H1 (cell line): ENCODE measurements around the gene RFX3. TPM values are rescaled to one million over a fixed set of nuclear protein-coding genes. Genes with fewer than 3 reads are reported as not detected.

Source experiments
- KDM4A ChIP-seq: IDR thresholded peaks from one replicate; pipeline ENCODE4 v1.7.1; 2012; ENCODE audit warnings: low read depth, mild to moderate bottlenecking, moderate library complexity, low read length, inconsistent platforms; ENCODE audit not compliant: severe bottlenecking
- POLR2A ChIP-seq, 2 experiments: IDR thresholded peaks; 1 replicate in 1 of 2; 2 replicates in 1 of 2; pipeline ENCODE4 v1.6.1; 2011; ENCODE audit warnings: low read depth in 2 of 2, low read length in 2 of 2, mild to moderate bottlenecking in 2 of 2; ENCODE audit errors: control extremely low read depth in 1 of 2
- polyA plus RNA-seq, 7 experiments: library from polyadenylated mRNA; depleted of rRNA in 3 of 7; stranded (reverse) in 5 of 7; unstranded in 2 of 7; fragments of >200 nt in 5 of 7; fragments of 200-250 nt in 2 of 7; gene quantifications; 1 replicate in 5 of 7; 2 replicates in 1 of 7; 4 replicates in 1 of 7; pipeline versions ENCODE4 v1.2.1 to v1.2.3, GENCODE V29; 2011 to 2013; ENCODE audit warnings: missing spikeins in 2 of 7, mixed read lengths in 2 of 7
- total RNA-seq: library from RNA; stranded (reverse); fragmentation: NEBNext Ultra II Directional; extraction: Animal tissue kit (Norgen Biotek cat#: 25700); gene quantifications from 2 replicates; pipeline ENCODE4 v1.2.1, GENCODE V29; 2021
- TF ChIP-seq, protein P1 (sequence below): IDR thresholded peaks from 2 replicates; pipeline ENCODE4 v1.6.1; 2012; ENCODE audit warnings: inconsistent platforms
- TF ChIP-seq, protein P2 (sequence below): IDR thresholded peaks from 2 replicates; pipeline ENCODE4 v1.6.1; 2011; ENCODE audit warnings: low read length, improper control_type of control experiment

Gene RFX3
- total and polyA plus RNA-seq, 2 of the 8 experiments (the other 6 are each of a cell fraction or from before 2014, with no cell fraction given) = 4.9 to 22.6 TPM

DNA sequence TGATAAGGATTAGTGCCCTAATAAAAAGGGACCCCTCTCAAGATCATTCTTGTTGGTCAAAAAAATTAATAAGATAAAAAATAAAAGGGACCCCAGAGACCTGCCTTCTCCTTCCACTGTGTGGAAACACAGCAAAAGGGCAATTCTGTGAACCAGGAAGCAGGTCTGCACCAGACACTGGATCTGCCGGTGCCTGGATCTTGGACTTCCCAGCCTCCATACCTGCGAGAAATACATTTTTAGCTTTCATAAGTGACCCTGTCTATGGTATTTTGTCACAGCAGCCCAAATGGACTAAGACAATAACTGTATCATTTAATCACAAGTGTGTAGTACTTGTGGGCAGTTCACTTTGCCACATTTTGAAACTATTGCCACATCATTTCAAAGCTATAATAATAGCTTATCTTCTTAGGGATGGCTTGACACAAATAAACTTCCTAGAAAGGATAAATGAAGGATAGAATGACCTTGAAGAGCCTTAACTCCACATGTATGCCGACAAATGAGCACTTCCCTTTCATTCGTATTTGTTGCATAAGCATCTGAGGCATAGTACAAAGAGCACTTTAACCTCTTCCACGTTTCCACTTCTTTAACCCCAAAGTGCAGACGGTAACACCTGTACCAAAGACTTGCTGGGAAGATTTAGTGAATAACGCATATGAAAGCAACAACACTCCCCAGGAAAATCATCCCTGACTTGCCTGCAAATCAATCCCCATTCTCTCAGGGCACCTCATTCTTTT, 336.5 kb downstream of the RFX3 start (continued):
- no peak for TF ChIP-seq POLR2A (IDR thresholded peaks at IDR 0.05; ENCODE audit: control extremely low read depth in 1 of 2, low read depth in 2 of 2, low read length in 2 of 2)
- no peak for TF ChIP-seq KDM4A
- TF ChIP-seq, protein P1, sequence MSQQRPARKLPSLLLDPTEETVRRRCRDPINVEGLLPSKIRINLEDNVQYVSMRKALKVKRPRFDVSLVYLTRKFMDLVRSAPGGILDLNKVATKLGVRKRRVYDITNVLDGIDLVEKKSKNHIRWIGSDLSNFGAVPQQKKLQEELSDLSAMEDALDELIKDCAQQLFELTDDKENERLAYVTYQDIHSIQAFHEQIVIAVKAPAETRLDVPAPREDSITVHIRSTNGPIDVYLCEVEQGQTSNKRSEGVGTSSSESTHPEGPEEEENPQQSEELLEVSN = no peak
- TF ChIP-seq, protein P2, sequence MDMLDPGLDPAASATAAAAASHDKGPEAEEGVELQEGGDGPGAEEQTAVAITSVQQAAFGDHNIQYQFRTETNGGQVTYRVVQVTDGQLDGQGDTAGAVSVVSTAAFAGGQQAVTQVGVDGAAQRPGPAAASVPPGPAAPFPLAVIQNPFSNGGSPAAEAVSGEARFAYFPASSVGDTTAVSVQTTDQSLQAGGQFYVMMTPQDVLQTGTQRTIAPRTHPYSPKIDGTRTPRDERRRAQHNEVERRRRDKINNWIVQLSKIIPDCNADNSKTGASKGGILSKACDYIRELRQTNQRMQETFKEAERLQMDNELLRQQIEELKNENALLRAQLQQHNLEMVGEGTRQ = no peak
